ENCODE measurements around the gene NPR2.

Gene NPR2

GRCh38 chr9:35844628-35845270 is 53.4 kb downstream of the NPR2 start:
- no peak overlapping the region for H2BK5ac ChIP-seq (ENCODE audit: low read depth, low read length, poor library complexity, severe bottlenecking)
- peaks cover 21 to 28% of the 10 kb centered on the region in 2 experiments for H3K36me3 ChIP-seq (ENCODE audit: control insufficient read depth in 1 of 2, insufficient read depth in 2 of 2, low read depth in 1 of 2, low read length in 2 of 2)
- no peak overlapping the region for H2AK5ac ChIP-seq (ENCODE audit: low read length, severe bottlenecking)
- H3K4ac ChIP-seq (ENCODE audit: low read depth in 1 of 2, low read length in 2 of 2): no peak overlapping the region
- no peak overlapping the region for H3K14ac ChIP-seq (ENCODE audit: low read length in 2 of 2)
- 49% methylated on average over 7 of the region's 7 CpGs for WGBS
- no peak overlapping the region for H4K91ac ChIP-seq (ENCODE audit: low read length)
- no peak overlapping the region for H3K4me2 ChIP-seq (ENCODE audit: low read length, poor library complexity, severe bottlenecking)
- H3K79me1 ChIP-seq (replicated peaks; ENCODE audit: low read length, poor library complexity, severe bottlenecking): peaks cover 2% of the 10 kb centered on the region
- peak overlapping the region; percentile 65 for H3K9ac ChIP-seq (ENCODE audit: low read length)
- peak overlapping the region in 1 of 2 experiments; percentile 31 for H3K4me3 ChIP-seq (ENCODE audit: insufficient read depth in 1 of 2, low read depth in 1 of 2, low read length in 2 of 2)
- no peak overlapping the region for H4K8ac ChIP-seq (ENCODE audit: low read length)
- no peak overlapping the region for H2BK12ac ChIP-seq (ENCODE audit: low read length in 2 of 2)
- no peak overlapping the region for H3K18ac ChIP-seq (ENCODE audit: low read depth in 1 of 2, low read length in 2 of 2)
- H3K27me3 ChIP-seq (ENCODE audit: control insufficient read depth in 1 of 2, insufficient read depth in 1 of 2, low read length in 2 of 2): no peaks in the 10 kb centered on the region
- H3K27ac ChIP-seq (ENCODE audit: low read length, poor library complexity, severe bottlenecking): no peak overlapping the region
- no peak overlapping the region for H2BK15ac ChIP-seq (ENCODE audit: low read depth, poor library complexity, severe bottlenecking)
- no peaks in the 10 kb centered on the region for H3K9me3 ChIP-seq (ENCODE audit: control insufficient read depth, low read length)
- H2BK120ac ChIP-seq (ENCODE audit: low read depth, low read length): no peak overlapping the region
- H2AFZ ChIP-seq (ENCODE audit: low read depth, low read length): no peak overlapping the region
- no peak overlapping the region for H3K23ac ChIP-seq (ENCODE audit: low read length in 2 of 2)
- peaks cover 4% of the 10 kb centered on the region for H3K4me1 ChIP-seq (ENCODE audit: control insufficient read depth, insufficient read depth, low read depth, low read length)
- peak; percentile 84 for DNase-seq

GRCh38 chr9:35845824-35846771 is 54.7 kb downstream of the NPR2 start:
- 42% methylated on average over 50 of the region's 53 CpGs for WGBS
- Histone ChIP-seq H3K36me3 (ENCODE audit: control insufficient read depth in 1 of 2, insufficient read depth in 2 of 2, low read depth in 1 of 2, low read length in 2 of 2) (peaks cover 21 to 27% of the 10 kb centered on the region in 2 experiments), H2BK120ac (ENCODE audit: low read depth, low read length) (no peak overlapping the region), H3K23ac (ENCODE audit: low read length in 2 of 2) (peak overlapping the region in 1 of 2 experiments; percentile 75), H4K91ac (ENCODE audit: low read length) (peak overlapping the region; percentile 79), H3K9ac (ENCODE audit: low read length) (peak overlapping the region; percentile 7), H3K9me3 (ENCODE audit: control insufficient read depth, low read length) (no peaks in the 10 kb centered on the region), H3K4me2 (ENCODE audit: low read length, poor library complexity, severe bottlenecking) (no peak overlapping the region), H3K79me1 (replicated peaks; ENCODE audit: low read length, poor library complexity, severe bottlenecking) (peaks cover 2% of the 10 kb centered on the region), H4K8ac (ENCODE audit: low read length) (no peak overlapping the region), H3K14ac (ENCODE audit: low read length in 2 of 2) (peak overlapping the region in 1 of 2 experiments; percentile 68), H2BK5ac (ENCODE audit: low read depth, low read length, poor library complexity, severe bottlenecking) (no peak overlapping the region), H3K18ac (ENCODE audit: low read depth in 1 of 2, low read length in 2 of 2) (peak overlapping the region in 1 of 2 experiments; percentile 37), H2BK15ac (ENCODE audit: low read depth, poor library complexity, severe bottlenecking) (no peak overlapping the region), H2AFZ (ENCODE audit: low read depth, low read length) (no peak overlapping the region), H3K27ac (ENCODE audit: low read length, poor library complexity, severe bottlenecking) (no peak overlapping the region), H3K27me3 (ENCODE audit: control insufficient read depth in 1 of 2, insufficient read depth in 1 of 2, low read length in 2 of 2) (no peaks in the 10 kb centered on the region), H2BK12ac (ENCODE audit: low read length in 2 of 2) (peak overlapping the region in 1 of 2 experiments; percentile 58), H2AK5ac (ENCODE audit: low read length, severe bottlenecking) (no peak overlapping the region), H3K4me3 (ENCODE audit: insufficient read depth in 1 of 2, low read depth in 1 of 2, low read length in 2 of 2) (no peak overlapping the region), H3K4ac (ENCODE audit: low read depth in 1 of 2, low read length in 2 of 2) (peak overlapping the region in 1 of 2 experiments; percentile 28), H3K4me1 (ENCODE audit: control insufficient read depth, insufficient read depth, low read depth, low read length) (peaks cover 4% of the 10 kb centered on the region)
- DNase-seq: no peak

DNA sequence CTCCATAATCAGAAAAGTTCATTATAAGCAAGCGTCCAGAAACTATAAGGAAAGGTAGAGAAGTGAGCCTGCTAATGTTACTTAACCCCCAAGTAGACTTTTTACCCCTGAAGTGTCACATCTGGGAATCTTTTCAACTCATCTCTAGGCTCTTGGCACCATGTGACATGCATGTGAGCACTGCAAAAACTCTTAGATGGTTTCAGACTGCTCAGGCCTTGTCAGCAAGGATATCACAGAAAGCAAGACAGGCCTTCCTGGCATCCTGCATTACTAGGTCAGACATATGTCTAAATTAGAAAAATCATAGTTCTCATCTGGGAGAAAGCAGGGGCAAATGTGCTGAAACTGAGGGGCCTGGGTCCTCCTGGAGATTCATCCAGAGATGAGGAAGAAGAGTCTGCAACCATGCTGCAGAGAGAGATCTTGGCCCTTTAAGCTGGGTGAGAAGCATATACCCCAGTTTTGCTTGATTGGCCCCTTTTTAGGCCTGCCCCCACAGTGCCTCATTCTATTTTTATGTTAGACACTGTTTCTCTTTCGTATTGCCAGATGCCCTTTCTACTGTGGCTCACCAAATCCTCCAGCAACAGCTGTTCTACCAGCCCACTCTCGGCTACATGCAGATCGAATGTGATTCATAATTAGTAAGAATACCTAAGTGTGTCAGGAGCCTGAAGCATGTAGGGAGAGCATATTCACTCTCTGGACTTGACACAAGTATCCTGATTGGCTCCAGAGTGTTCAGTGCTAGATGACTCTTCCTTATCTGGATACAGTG is 56.6 kb downstream of the NPR2 start:
- H3K23ac ChIP-seq (ENCODE audit: low read length in 2 of 2): no peak overlapping the region
- no peaks in the 10 kb centered on the region for H3K79me1 ChIP-seq (replicated peaks; ENCODE audit: low read length, poor library complexity, severe bottlenecking)
- H3K9me3 ChIP-seq (ENCODE audit: control insufficient read depth, low read length): no peaks in the 10 kb centered on the region
- H3K36me3 ChIP-seq (ENCODE audit: control insufficient read depth in 1 of 2, insufficient read depth in 2 of 2, low read depth in 1 of 2, low read length in 2 of 2): peaks cover 19 to 21% of the 10 kb centered on the region in 2 experiments
- H3K4me1 ChIP-seq (ENCODE audit: control insufficient read depth, insufficient read depth, low read depth, low read length): peaks cover 4% of the 10 kb centered on the region
- 57% methylated on average over 3 of the region's 4 CpGs for WGBS
- no peak overlapping the region for H2BK15ac ChIP-seq (ENCODE audit: low read depth, poor library complexity, severe bottlenecking)
- no peak overlapping the region for H3K14ac ChIP-seq (ENCODE audit: low read length in 2 of 2)
- H4K8ac ChIP-seq (ENCODE audit: low read length): no peak overlapping the region
- H3K4ac ChIP-seq (ENCODE audit: low read depth in 1 of 2, low read length in 2 of 2): peak overlapping the region in 1 of 2 experiments; percentile 50
- H2BK120ac ChIP-seq (ENCODE audit: low read depth, low read length): no peak overlapping the region
- H3K4me2 ChIP-seq (ENCODE audit: low read length, poor library complexity, severe bottlenecking): no peak overlapping the region
- H3K18ac ChIP-seq (ENCODE audit: low read depth in 1 of 2, low read length in 2 of 2): peak overlapping the region in 1 of 2 experiments; percentile 14
- peak overlapping the region; percentile 68 for H3K9ac ChIP-seq (ENCODE audit: low read length)
- no peak overlapping the region for H2AFZ ChIP-seq (ENCODE audit: low read depth, low read length)
- peak; percentile 74 for DNase-seq
- H2BK5ac ChIP-seq (ENCODE audit: low read depth, low read length, poor library complexity, severe bottlenecking): no peak overlapping the region
- H3K27me3 ChIP-seq (ENCODE audit: control insufficient read depth in 1 of 2, insufficient read depth in 1 of 2, low read length in 2 of 2): no peaks in the 10 kb centered on the region
- no peak overlapping the region for H4K91ac ChIP-seq (ENCODE audit: low read length)
- H2BK12ac ChIP-seq (ENCODE audit: low read length in 2 of 2): no peak overlapping the region
- H3K27ac ChIP-seq (ENCODE audit: low read length, poor library complexity, severe bottlenecking): peak overlapping the region; percentile 11
- no peak overlapping the region for H2AK5ac ChIP-seq (ENCODE audit: low read length, severe bottlenecking)
- H3K4me3 ChIP-seq (ENCODE audit: insufficient read depth in 1 of 2, low read depth in 1 of 2, low read length in 2 of 2): peak overlapping the region in 1 of 2 experiments; percentile 48
